Stimulated activated CD4-positive, alpha-beta T cell treated with anti-CD3 and anti-CD28 coated beads, TNF-alpha, amount 100 ng/mL, for 48 hours (primary cell): ENCODE measurements around the gene CCDC69.
"Not testable (repeated sequence)": the region's sequence is repeated elsewhere in the genome, so short reads cannot be mapped to it uniquely, and the experiment has no call there.

Experiments used
- DNase-seq, 3 donors: peaks; one replicate each; pipeline ENCODE4 v3.0.0-alpha.2; 2020; ENCODE audit warnings: low read depth in 3 of 3

Gene CCDC69

DNA sequence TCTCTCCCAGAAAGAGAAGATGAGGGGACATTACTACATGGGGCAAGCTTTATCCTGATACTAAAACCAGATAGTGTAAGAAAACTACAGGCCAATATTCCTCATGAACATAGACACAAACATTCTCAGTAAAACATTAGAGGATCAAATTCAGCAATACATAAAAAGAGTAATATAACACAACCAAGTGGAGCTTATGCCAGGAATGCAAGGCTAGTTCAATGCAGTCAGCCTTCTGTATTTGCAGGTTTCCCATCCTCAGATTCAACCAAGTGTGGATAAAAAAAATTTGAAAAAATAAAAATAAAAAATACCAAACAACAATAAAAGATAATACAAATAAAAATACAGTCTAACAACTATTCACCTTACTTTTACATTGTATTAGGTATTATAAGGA, 31.3 kb downstream of the CCDC69 start:
- DNase-seq, result no peak

DNA sequence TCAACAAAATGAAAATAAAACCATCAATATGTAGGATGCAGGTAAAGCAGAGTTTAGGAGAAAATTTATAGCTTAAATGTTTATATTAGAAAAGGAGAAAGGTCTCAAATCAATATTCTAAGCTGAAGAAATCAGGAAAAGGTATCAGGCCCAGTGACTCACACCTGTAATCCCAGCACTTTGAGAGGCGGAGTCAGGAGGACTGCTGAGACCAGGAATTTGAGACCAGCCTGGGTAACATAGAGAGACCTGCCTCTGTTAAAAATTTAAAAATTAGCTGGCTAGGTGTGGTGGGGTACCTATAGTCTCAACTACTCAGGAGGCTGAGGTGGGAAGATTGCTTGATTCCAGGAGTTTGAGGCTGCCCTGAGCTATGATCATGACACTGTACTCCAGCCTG, 32.2 kb downstream of the CCDC69 start:
- no peak for DNase-seq

DNA sequence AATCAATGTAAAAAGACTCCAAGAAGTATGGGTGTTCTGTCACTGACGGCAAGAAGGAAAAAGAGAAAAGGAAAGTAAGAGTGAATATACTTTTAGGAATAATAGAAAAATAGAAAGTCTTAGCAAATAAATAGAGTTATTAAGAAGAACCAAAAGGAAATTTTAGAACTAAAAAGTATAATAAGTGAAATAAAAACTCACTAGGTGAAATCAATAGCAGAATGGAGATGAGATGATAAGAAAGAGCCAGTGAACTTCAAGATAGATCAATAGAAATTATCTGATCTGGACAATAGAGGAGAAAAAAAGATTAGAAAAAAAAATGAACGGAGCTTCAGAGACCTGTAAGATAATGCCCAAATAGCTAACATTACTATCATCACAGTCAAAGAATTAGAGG, 34.7 kb downstream of the CCDC69 start:
- no peak for DNase-seq

DNA sequence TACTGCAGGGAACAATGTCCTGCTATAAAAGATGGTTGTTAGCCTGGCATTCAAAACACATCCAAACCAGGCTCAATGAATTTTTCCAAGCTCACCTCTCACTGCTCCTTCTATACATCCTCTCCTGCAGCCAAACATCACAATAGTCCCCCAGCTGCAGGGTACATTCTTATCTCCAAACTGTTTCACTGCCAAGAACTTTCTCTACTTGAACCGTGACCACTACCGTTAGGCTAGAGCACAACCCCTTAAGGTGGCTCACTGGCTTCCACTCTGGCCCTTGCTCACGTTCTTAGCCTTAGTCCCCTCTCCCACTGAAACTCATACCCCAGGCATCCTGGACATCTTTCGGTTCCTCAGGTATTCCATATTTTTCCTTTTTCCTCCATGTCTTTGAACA, 37.4 kb downstream of the CCDC69 start:
- no peak for DNase-seq

DNA sequence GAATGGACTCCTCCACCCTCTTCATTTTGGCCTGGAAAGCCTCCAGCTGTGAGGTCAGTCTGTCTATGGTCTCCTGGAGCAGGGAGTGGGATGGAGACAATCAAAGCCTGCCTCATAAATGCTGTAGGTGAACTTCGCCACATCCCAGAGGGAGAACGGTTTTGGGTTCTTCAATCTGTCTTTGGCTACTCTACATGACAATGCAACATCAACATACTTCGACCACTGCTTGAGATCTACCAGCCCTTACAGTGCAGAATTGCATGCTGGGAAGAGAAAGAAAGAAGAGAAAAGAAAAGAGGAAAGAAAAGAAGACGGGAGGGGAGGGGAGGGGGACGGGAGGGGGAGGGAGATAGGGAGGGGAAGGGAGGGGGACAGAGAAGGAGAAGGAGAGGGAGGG, 37.8 kb downstream of the CCDC69 start:
- DNase-seq, result no peak

DNA sequence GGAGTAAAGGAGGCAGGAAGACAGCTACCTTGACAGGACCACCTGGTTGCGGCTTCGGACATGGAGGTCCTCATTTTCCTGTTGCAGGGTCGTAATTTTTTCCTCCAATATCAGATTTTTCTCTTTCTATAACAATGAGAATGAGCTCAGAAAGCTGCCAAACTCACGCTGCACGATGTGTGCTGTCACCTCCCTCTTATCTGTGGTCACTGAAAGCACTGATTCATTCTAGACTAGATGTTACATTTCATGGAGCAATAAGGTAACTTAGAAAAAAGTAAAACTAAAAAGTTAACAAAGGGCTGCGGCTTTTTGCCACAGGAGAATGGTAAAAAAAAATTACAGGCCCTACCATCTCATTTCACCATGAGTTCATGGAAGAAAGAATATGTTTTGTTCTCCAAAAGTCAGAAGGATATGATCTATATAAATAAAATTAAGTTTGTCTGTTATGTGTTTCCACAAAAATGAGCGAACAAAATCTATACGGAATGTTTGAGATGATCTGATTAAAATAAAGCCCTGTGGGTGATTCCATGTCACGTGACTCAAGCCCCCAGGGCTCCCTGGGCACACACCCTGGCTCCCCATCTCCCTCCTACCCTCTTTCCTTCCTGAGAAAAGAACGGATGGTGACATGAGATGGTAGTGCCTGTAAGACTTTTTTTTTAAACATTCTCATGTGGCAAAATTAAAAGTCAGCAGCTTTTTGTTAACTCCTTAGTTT, 39.4 kb downstream of the CCDC69 start:
- DNase-seq, result no peak

DNA sequence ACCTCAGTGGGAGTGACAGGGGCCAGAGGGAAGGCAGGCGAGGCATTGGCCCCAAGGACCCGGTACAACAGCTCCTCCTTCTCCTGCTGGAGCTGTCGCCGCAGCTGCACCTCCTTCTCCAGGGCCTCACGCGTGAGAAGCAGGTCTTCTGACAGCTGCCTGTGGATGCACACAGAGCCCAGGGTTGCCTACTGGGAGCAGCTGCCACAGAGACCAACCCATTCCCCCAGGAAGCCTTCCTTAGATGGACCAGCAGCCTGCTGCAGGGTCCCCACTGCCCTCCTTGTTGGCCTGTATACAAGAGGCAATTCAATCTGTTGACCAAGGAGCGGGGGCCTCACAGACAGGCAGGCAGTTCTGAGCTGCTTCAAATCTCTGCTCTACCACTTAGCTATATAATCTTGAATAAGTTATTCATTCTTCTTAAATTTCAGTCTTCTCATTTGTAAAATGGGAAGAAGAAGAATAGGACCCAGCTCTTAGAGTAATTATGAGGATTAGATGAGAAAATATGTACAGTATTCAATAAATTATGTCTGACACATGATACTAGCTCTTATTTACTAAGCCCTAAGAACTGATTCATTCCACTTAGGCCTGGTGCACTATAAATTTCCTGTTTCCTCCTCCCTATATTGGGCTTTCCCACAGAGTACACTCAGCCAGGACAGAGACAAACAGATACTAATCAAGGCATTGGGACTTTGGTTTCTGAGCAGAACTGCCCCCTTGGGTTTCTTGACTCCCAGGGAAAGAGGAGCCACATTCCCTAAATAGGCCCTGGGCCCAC, 40.2 kb downstream of the CCDC69 start:
- no peak for DNase-seq

DNA sequence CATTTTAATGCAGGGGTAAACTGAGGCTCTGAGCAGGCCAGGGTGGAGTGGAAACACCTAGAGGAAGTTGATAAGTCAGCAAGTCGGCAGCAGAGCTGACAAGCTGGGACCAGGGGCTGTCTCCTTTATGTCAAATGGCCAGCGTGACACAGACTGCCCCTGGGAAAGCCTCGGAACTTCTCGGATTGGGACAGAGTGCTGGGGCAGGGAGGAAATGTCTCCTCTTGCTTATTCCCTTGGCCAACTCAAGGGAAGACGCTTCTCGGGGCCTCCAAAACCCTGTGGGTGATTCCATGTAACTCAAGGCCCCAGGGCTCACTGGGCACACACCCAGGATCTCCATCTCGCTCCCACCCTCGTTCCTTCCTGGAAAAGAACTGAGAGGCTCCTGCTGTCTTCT, 40.9 kb downstream of the CCDC69 start:
- DNase-seq, result no peak

DNA sequence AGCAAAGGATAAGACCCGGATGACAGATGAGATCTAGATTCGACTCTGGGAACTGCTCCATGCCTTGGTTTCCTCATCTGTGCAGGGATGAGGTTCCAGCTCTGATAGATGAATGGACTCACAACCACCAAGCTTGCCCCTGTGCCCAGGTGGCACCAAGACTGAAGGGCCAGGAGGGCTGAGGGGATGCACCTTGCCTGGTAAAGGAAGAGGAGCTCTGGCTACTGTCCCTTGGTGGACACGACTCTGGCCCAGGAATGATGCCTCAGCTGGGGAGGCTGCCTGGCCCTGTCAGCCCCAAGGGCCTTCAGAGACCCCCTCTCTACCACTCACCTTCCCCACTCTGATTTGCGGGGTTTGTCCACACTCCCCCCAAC, 41.4 kb downstream of the CCDC69 start:
- no peak for DNase-seq

DNA sequence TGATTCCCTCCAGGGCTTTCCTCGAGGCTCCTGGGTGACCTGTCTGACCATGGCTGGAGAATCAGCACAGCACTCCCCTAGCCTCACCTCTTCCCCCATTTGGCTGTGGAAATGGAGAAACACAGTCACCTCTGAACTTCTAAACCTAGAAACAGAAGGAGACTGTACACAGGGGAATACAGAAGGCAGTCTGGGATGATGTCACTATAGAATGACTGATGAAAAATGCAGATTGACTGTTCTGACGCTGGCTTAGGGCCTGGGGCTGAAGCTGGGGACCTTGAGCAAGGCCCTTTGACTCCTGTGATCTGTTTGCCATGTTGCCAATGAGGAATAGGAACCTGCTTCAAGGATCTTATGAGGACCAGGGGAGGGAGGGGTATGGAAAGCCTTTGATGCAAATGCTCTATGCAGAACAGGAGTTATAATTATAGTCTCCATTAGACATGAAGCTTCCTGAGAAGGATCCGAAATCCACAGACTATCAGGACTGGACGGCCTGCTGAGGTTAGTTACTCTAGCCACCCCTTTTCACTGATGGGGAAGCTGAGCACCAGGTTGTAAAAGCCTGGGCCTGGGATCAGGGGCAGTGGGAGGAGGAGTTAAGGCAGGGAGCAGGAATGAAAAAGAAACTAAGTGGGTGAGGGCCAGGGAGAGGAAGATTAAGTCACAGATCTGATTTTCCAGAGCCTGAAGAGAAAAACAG, 41.9 kb downstream of the CCDC69 start:
- DNase-seq, result no peak

DNA sequence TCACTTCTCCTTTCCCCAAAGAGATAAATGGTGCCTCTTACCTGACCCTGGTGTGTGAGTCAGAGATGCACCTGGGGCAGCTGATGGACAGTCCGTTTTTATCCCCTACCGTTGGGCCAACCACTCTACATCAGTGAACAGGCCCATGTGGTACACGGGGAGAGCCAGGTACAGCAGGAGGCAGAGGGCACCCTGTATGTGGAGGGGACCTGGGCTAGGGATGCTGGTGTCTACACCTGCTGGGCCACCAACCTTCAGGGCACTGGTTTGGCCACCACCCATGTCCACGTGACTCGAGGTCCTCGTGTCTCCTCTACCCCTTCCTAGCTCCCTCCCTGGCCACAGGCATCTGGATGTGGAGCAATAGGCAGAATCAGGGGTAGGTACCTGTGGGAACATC, 43.6 kb downstream of the CCDC69 start:
- no peak for DNase-seq

DNA sequence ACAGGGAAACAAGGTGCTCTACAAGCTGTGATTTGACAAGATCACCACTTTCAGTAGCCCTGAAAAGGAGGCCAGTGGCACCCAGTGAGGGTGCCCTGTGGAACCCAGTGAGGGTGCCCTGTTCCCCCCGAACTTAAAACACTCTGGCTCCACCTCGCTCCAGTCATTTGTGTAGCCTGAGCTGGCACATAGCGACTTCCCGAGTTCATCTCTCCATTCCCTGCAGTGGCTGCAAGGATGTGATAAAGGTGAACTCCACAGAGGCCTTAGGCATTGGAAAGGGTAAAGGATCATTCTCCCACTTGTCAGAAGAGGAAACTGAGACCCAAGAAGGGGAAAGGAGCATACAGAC, 44.4 kb downstream of the CCDC69 start:
- DNase-seq, result no peak

DNA sequence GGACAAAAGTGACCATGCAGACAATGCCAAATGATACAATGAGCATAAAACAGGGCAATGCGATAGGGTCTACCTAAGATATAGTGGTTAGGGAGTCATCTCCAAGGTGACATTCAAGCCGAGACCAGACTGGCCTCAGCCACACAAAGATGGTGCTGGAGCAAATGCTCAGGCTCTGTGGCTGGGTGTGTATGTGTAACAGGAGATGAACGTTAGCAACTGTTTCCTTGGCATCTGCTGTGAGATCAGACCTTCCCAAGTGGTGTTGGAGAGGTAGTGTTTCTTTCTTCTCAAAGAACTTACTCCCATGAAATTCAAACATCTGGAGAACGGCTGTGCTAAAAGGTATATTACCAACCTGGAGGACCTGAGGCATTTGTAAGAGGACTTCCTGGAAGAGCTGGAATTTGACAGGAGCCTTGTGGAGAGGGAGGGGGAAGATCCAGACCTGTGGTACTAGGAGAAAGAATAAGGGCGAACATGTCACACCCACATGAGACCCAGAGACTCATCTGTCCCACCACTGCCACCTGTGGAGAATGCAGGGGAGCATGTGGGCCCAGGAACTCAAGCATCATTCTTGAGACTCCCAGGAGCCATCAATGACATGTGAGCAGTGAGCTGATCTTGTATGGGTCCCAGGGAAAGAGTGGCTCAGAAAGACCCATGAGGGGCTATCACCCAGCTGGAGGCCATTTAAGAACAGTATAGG, 45.0 kb downstream of the CCDC69 start:
- DNase-seq, result no peak

DNA sequence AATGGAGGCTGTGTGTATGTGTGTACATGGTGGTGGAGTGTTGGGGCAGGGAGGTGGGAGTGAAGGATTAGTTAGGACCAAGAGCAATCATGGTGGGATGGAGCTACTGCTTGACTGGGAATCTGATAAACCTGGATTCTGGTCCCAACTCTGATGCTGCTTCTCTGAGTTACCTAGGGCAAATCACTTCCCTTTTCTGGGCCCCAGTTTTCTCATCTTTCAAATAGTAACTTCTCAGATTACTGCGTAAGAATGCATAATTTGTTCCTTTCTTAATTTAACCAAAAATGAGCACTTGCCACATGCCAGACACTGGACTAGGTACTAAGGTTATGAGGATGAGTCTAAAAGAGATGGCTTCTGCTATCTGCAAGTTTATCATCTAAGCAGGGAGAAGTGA, 45.5 kb downstream of the CCDC69 start:
- no peak for DNase-seq

DNA sequence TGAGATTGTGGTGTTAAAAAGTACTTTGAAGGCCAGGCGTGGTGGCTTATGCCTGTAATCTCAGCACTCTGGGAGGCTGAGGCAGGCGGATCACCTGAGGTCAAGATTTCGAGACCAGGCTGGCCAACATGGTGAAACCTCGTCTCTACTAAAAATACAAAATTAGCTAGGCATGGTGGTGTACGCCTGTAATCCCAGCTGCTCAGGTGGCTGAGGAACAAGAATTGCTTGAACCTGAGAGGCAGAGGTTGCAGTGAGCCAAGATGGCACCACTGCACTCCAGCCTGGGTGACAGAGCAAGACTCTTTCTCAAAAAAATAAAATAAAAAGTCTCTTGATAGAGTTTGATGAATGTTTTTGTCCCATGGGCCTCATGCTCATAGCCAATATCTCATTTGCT, 47.6 kb downstream of the CCDC69 start:
- DNase-seq, result not testable (repeated sequence)

DNA sequence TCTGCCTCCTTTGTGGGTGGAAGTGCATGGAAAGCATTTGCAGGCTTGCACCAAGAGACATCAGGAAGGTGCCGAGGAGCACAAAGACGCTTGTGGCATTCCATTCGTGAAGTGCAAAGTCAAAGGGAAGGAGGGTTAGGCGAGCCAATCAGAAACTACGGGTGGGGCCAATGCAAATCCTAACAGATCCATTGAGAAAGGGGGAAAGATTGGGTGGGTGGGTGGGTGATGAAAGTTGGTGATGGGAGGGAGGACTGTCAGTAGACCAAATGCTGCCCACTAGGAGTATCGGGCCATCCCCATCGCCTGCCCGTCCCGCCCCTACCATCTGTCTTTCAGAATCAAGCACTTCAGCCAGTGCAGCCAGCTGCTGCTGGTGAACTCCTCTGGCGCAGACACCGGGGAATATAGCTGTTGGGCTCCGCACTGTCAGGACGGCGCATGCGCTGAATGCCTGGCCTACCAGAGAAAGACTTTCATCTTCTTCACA, 49.2 kb downstream of the CCDC69 start:
- DNase-seq, result no peak

DNA sequence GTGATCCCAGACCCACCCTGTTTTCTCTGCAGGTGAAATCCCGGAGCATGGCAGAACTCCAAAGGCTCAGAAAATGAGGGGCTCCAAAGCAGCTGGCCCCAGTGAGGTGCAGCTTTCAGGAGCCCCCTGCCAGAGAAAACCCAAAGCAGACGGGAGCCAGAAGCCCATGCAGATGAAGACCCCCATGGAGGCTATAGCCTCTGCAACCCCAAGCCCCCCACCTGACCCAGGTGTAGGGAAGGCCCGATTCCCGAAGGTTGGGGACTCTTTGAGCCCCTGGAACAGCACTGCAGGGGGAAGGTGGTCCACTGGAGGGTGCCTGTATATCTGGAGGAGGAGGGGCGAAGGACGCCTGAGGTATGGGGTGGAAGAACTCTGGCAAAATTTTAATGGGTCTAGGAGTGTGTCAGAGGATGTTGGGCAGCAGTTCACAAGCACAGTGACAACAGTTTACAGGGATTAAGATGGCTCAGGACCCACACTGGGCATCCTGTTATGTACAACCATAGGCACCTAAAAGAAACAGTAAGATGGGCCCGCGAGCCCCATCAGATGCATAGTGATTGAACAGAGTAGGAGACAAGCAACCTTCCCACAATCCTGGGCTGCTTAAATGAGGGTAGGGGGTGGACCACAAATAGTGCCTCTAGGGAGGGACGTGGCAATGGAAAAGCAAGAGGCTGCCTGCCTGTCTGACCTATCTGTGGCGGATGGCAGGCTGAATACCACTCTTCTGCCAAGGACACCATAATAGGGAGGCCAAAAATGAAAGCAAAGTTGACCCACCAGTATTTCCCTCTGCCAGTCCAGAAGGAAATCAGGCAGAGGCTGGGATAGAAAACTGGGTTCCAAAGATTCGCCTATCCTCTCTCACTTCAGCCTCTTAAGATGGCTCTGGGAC, 49.9 kb downstream of the CCDC69 start:
- DNase-seq, result no peak

DNA sequence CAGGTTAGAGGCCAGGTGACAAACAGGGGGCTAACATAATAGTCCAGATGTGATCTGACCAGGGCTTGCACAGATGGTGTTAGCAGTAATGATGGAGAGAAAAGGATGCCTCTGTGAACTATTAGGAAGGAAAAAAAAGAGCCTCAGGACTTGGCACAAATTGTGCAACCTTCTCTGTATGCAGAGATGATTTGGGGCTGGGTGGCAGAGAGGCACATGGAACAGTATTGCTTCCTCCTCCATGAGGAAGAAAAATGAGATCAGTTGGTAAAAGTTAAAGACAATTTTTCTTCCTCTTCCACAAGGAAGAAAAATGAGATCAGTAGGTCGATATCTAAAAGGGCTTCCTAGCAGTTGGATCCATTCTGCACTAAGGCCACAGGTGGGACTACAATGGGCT, 52.4 kb downstream of the CCDC69 start:
- no peak for DNase-seq

DNA sequence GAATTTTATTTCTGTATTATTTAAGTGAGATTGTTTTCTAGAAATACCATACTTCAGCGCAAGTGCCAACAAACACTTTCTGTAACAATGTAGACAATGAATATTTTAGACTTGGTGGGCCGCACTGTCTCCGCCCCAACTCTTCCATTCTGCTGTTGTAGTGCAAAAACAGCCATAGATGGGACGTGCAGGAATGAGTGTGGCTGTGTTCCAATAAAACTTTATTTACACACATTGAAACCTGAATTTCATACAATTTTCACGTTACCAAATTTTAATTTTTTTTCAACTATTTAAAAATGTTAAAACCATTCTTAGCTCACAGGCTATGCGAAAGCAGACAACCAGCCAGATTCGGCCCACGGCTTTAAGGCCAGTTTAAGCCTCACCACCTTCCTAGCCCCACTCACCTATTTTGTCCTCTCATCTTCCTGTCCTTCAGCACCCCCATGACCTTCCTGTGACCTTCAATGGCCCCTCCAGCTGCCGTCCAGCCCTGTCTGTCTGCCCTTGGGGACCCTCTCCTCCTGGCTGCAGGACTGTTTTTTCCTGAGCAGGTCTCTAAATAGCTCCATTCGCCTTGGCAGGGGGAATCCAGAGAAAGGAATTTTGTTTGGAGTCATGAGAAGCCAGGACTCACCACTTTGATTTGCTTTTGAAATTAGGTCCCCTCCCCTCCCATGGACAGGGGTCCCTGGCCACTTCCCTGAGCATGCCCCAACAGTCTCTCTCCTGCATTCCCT, 55.1 kb downstream of the CCDC69 start:
- no peak for DNase-seq

DNA sequence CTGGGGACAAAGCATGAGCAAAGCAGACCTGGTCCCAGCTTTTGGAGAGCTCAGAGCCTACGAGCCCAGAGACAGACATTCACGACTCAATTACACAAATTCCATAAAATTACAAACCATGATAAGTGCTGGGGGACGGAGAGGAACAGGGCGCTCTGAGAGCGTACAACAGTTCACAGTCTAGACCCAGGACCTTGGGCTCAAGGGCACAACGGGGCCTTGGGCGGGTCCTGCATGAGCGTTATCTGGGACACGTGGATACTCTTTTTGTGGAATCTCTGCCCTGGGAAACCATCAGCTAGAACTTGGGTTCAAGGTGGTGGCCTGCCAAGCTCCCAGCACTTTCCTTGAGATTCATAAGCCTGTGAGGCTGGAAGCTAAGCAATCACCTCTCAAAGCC, 56.9 kb downstream of the CCDC69 start:
- DNase-seq, result no peak
